IMR-90 (cell line): ENCODE results near the gene SSR4.

Experiments
- BHLHE40 ChIP-seq: fragments of 150-350 bp; IDR thresholded peaks from 2 replicates; pipeline ENCODE4 v1.6.1; 2016; ENCODE audit warnings: mild to moderate bottlenecking, low read depth, low read length
- CEBPB ChIP-seq: IDR thresholded peaks from 2 replicates; pipeline ENCODE4 v1.6.1; 2012; ENCODE audit warnings: low read depth, low read length, improper control_type of control experiment
- CTCF ChIP-seq: conservative IDR thresholded peaks from 2 replicates; pipeline ENCODE4 v1.5.1; 2012; ENCODE audit warnings: mild to moderate bottlenecking, low read depth, low read length, improper control_type of control experiment
- FOS ChIP-seq: fragments of 150-350 bp; IDR thresholded peaks from 2 replicates; pipeline ENCODE4 v1.6.1; 2016; ENCODE audit warnings: low read depth, low read length
- MAFK ChIP-seq: IDR thresholded peaks from 2 replicates; pipeline ENCODE4 v1.6.1; 2012; ENCODE audit warnings: low read depth, low read length, improper control_type of control experiment
- MAZ ChIP-seq: IDR thresholded peaks from 2 replicates; pipeline ENCODE4 v1.6.1; 2012; ENCODE audit warnings: low read depth, mild to moderate bottlenecking, low read length, improper control_type of control experiment, moderate library complexity, borderline replicate concordance
- POLR2A ChIP-seq: IDR thresholded peaks from 2 replicates; pipeline ENCODE4 v1.6.1; 2012; ENCODE audit warnings: mild to moderate bottlenecking, low read depth, low read length
- RAD21 ChIP-seq: IDR thresholded peaks from 2 replicates; pipeline ENCODE4 v1.6.1; 2012; ENCODE audit warnings: low read length, improper control_type of control experiment
- RCOR1 ChIP-seq: IDR thresholded peaks from 2 replicates; pipeline ENCODE4 v1.6.1; 2012; ENCODE audit warnings: mild to moderate bottlenecking, low read length, improper control_type of control experiment; ENCODE audit not compliant: insufficient replicate concordance
- RFX5 ChIP-seq: IDR thresholded peaks from 2 replicates; pipeline ENCODE4 v1.8.0; 2012; ENCODE audit warnings: low read depth, mild to moderate bottlenecking, low read length, moderate library complexity
- SMC3 ChIP-seq: fragments of 150-350 bp; IDR thresholded peaks from 2 replicates; pipeline ENCODE4 v1.6.1; 2016; ENCODE audit warnings: low read depth, mild to moderate bottlenecking, antibody characterized with exemption, low read length, moderate library complexity
- USF2 ChIP-seq: fragments of 150-350 bp; IDR thresholded peaks from 2 replicates; pipeline ENCODE4 v1.6.1; 2017; ENCODE audit warnings: mild to moderate bottlenecking, antibody characterized with exemption, low read length, low read depth

DNA sequence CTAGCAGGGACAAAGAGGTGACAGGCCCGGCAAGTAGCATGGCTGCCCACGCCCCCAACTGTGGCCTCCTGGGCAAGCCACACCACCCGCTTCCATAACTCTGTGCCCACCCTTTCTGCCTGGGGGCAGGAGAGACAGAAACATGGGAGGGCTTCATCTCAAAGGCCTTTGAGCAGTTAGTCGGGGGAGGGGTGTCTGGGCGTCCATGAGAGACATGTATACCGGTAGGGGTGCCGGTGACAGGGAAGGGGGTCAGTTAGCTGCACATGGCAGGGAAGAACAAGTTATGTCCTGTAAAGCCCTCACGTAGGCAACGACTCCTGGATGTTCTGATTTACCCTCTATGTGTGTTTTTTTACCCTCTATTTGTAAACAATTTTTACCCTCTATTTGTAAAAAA is 26.6 kb downstream of the SSR4 start:
- TF ChIP-seq CTCF: no peak
- no peak for TF ChIP-seq MAFK
- TF ChIP-seq FOS: no peak
- TF ChIP-seq POLR2A: no peak
- no peak for TF ChIP-seq SMC3
- no peak for TF ChIP-seq RAD21
- no peak for TF ChIP-seq CEBPB
- TF ChIP-seq RFX5: no peak
- no peak for TF ChIP-seq RCOR1
- TF ChIP-seq BHLHE40: no peak
- no peak for TF ChIP-seq USF2
- no peak for TF ChIP-seq MAZ
